ENCODE results near the gene ACVR1B. TPM values are rescaled to one million over a fixed set of nuclear protein-coding genes. Genes with fewer than 3 reads are reported as not detected.

ACVR1B gene
- total RNA-seq, 1 experiment from 2014 or later = 13.4 TPM

- H3K27ac ChIP-seq = no peak overlapping the region
- TF ChIP-seq, protein P1, sequence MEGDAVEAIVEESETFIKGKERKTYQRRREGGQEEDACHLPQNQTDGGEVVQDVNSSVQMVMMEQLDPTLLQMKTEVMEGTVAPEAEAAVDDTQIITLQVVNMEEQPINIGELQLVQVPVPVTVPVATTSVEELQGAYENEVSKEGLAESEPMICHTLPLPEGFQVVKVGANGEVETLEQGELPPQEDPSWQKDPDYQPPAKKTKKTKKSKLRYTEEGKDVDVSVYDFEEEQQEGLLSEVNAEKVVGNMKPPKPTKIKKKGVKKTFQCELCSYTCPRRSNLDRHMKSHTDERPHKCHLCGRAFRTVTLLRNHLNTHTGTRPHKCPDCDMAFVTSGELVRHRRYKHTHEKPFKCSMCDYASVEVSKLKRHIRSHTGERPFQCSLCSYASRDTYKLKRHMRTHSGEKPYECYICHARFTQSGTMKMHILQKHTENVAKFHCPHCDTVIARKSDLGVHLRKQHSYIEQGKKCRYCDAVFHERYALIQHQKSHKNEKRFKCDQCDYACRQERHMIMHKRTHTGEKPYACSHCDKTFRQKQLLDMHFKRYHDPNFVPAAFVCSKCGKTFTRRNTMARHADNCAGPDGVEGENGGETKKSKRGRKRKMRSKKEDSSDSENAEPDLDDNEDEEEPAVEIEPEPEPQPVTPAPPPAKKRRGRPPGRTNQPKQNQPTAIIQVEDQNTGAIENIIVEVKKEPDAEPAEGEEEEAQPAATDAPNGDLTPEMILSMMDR (conservative IDR thresholded peaks at IDR 0.05) = no peak
- TF ChIP-seq EZH2 (IDR thresholded peaks at IDR 0.05; ENCODE audit: low read depth) = no peak
- H3K79me2 ChIP-seq (ENCODE audit: low read depth) = no peaks in the 10 kb centered on the region
- BruUV-seq (replicated peaks) = no TSS peak
- POLR2A ChIA-PET (ENCODE audit: unreplicated experiment) = interaction anchor here (0.6 kb wide), 1 partner anchor 1752 kb away, joined by 8 read pairs; no protein-coding TSS in a partner anchor
- H3K4me2 ChIP-seq = no peak overlapping the region
- H3K27me3 ChIP-seq (ENCODE audit: insufficient read depth, low read depth) = peaks cover 38% of the 10 kb centered on the region
- no peak overlapping the region for H3K4me3 ChIP-seq
- H3K9me3 ChIP-seq (ENCODE audit: insufficient read depth, low read depth) = no peaks in the 10 kb centered on the region
- CTCF ChIA-PET = interaction anchor here (0.6 kb wide), 1 partner anchor 110 kb away, joined by 10 read pairs; no protein-coding TSS in a partner anchor
- no peaks in the 10 kb centered on the region for H3K36me3 ChIP-seq (ENCODE audit: low read depth)
- intact Hi-C loops (cut with micrococcal nuclease; ENCODE audit: unreplicated experiment) = no loop called here
- DNase-seq = no peak
- no peaks in the 10 kb centered on the region for H3F3A ChIP-seq (ENCODE audit: insufficient read depth, low read depth)
- no peak overlapping the region for H2AFZ ChIP-seq
- H3K9me2 ChIP-seq (ENCODE audit: insufficient read depth) = no peaks in the 10 kb centered on the region
- no peaks in the 10 kb centered on the region for H4K20me1 ChIP-seq (ENCODE audit: insufficient read depth)
- no peaks in the 10 kb centered on the region for H3K4me1 ChIP-seq (replicated peaks; ENCODE audit: insufficient read depth)
Observed at GRCh38 chr12:51913071-51914033, 38.1 kb upstream of the ACVR1B start.

DNA sequence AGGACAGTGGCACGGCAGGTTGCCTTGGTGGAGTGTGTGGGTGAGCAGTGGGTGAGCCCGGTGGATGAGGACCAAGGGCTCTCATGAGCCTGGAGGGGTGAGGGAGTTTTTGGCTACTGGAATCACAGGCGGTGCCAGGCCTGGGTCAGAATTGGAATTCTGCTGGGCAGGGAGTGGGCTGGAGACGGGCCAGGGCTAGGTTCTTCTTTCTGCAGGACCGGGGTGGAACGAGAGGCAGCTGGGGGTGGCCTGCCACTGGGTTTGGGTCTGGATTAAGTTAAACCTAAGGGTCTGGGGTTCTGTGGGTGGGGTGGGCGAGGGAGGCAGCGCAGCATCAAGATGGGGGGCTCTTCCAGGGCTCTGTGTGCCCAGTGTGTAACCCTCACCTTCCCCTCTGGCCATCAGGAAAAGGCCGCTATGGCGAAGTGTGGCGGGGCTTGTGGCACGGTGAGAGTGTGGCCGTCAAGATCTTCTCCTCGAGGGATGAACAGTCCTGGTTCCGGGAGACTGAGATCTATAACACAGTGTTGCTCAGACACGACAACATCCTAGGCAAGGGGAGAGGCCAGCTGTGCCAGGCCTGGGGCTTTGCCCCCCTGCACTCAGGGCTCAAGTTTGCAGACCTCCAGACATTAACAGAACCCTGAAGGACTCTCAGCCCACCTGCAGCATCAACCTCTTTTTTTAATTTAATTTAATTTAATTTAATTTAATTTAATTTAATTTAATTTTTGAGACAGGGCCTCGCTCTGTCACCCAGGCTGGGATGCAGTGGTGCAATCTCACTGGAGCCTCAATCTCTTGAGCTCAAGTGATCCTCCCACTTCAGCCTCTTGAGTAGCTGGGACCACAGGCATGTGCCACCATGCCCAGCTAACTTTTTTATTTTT, 37.2 kb upstream of the ACVR1B start:
- Histone ChIP-seq H3K79me2 (ENCODE audit: low read depth) (no peaks in the 10 kb centered on the region), H3K36me3 (ENCODE audit: low read depth) (no peaks in the 10 kb centered on the region), H2AFZ (no peak overlapping the region), H3K27ac (no peak overlapping the region), H3K4me3 (no peak overlapping the region), H3K27me3 (ENCODE audit: insufficient read depth, low read depth) (peaks cover 29% of the 10 kb centered on the region), H3K9me3 (ENCODE audit: insufficient read depth, low read depth) (no peaks in the 10 kb centered on the region), H3K4me1 (replicated peaks; ENCODE audit: insufficient read depth) (no peaks in the 10 kb centered on the region), H4K20me1 (ENCODE audit: insufficient read depth) (no peaks in the 10 kb centered on the region), H3K9me2 (ENCODE audit: insufficient read depth) (no peaks in the 10 kb centered on the region), H3F3A (ENCODE audit: insufficient read depth, low read depth) (no peaks in the 10 kb centered on the region), H3K4me2 (no peak overlapping the region)
- BruUV-seq (replicated peaks) = no TSS peak
- intact Hi-C loops (cut with micrococcal nuclease; ENCODE audit: unreplicated experiment) = no loop called here
- no peak for DNase-seq
- no peak for TF ChIP-seq EZH2 (IDR thresholded peaks at IDR 0.05; ENCODE audit: low read depth)
- TF ChIP-seq, protein P1 (conservative IDR thresholded peaks at IDR 0.05) = no peak
- ChIA-PET CTCF (no interaction called here), POLR2A (ENCODE audit: unreplicated experiment) (interaction anchor here (0.6 kb wide), 1 partner anchor 1753 kb away, joined by 8 read pairs; no protein-coding TSS in a partner anchor)

DNA sequence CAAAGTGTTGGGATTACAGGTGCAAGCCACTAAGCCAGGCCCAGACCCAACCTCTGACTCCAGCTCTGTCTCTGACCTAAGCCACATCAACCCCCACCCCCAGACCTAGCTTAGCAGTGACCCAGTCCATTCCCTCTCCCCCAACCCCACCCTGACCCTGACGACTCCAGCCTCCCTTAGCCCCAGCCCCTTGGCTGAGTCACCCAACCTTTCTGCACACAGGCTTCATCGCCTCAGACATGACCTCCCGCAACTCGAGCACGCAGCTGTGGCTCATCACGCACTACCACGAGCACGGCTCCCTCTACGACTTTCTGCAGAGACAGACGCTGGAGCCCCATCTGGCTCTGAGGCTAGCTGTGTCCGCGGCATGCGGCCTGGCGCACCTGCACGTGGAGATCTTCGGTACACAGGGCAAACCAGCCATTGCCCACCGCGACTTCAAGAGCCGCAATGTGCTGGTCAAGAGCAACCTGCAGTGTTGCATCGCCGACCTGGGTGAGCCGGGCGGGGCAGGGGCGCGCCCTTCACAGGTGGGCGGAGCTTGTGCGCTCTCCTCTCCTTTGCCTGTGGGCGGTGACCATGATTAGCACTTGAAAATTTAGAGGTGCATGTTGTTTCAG, 36.4 kb upstream of the ACVR1B start:
- Histone ChIP-seq H3F3A (ENCODE audit: insufficient read depth, low read depth) (no peaks in the 10 kb centered on the region), H4K20me1 (ENCODE audit: insufficient read depth) (no peaks in the 10 kb centered on the region), H3K4me1 (replicated peaks; ENCODE audit: insufficient read depth) (no peaks in the 10 kb centered on the region), H3K27ac (no peak overlapping the region), H3K36me3 (ENCODE audit: low read depth) (no peaks in the 10 kb centered on the region), H3K4me3 (no peak overlapping the region), H3K79me2 (ENCODE audit: low read depth) (no peaks in the 10 kb centered on the region), H3K9me2 (ENCODE audit: insufficient read depth) (no peaks in the 10 kb centered on the region), H2AFZ (no peak overlapping the region), H3K4me2 (no peak overlapping the region), H3K9me3 (ENCODE audit: insufficient read depth, low read depth) (no peaks in the 10 kb centered on the region), H3K27me3 (ENCODE audit: insufficient read depth, low read depth) (peaks cover 21% of the 10 kb centered on the region)
- DNase-seq = no peak
- ChIA-PET CTCF (no interaction called here), POLR2A (ENCODE audit: unreplicated experiment) (no interaction called here)
- TF ChIP-seq, protein P1 (conservative IDR thresholded peaks at IDR 0.05) = no peak
- TF ChIP-seq EZH2 (IDR thresholded peaks at IDR 0.05; ENCODE audit: low read depth) = no peak
- no TSS peak for BruUV-seq (replicated peaks)
- intact Hi-C loops (cut with micrococcal nuclease; ENCODE audit: unreplicated experiment) = no loop called here

Measured in PC-9 (cell line).